GM21528 (cell line): ENCODE results near the gene TBX10.

ENCODE experiments used
- ATAC-seq: cut with Tn5 transposase; IDR thresholded peaks from one replicate; pipeline ENCODE4 v1.9.1; 2021; ENCODE audit warnings: mild to moderate bottlenecking, moderate library complexity; ENCODE audit not compliant: unreplicated experiment, low FRiP score

TBX10 gene

GRCh38 chr11:67582011-67582410, 57.6 kb downstream of the TBX10 start:
- ATAC-seq, result no peak

- no peak for ATAC-seq
Observed at GRCh38 chr11:67581469-67581868, 58.1 kb downstream of the TBX10 start.
